Measurements from ENCODE around the gene DYRK1B.

GRCh38 chr19:39873385-39873784, 39.4 kb upstream of the DYRK1B start:
- no peak for TF ChIP-seq POLR2AphosphoS5 (IDR thresholded peaks at IDR 0.05)
- TF ChIP-seq POLR2A (IDR thresholded peaks at IDR 0.05) = no peak
